Endothelial cell of umbilical vein (primary cell): ENCODE results near the gene SDR9C7. TPM values are rescaled to one million over a fixed set of nuclear protein-coding genes. Genes with fewer than 3 reads are reported as not detected.

Source experiments
- BruUV-seq: library from RNA; stranded (reverse); fragments of 400-500 nt; replicated peaks from 2 replicates; lab custom pipeline; 2021; lab: Mats Ljungman, UMichigan
- CTCF ChIA-PET: fragments of 300-600, 350-600 bp; sonication (Branson Sonifier 250); formaldehyde crosslinking; loops from one replicate; lab custom pipeline; 2021; ENCODE audit warnings: antibody characterized with exemption, inconsistent platforms; lab: Charles Lee
- POLR2A ChIA-PET: fragments of 300-600, 350-600 bp; sonication (Branson Sonifier 250); formaldehyde crosslinking; loops from one replicate; lab custom pipeline; 2021; ENCODE audit warnings: antibody characterized with exemption, inconsistent platforms; lab: Charles Lee
- DNase-seq: peaks from one replicate; pipeline ENCODE4 v3.0.0-alpha.2; 2011; ENCODE audit warnings: low read depth, low spot score
- FAIRE-seq: peaks from 2 replicates; lab custom pipeline; 2011; peaks lifted over from hg19 to GRCh38; lab: Jason Lieb, UNC
- H2AFZ ChIP-seq: 2 replicates; pipeline ENCODE4 v1.6.0; 2012; ENCODE audit warnings: low read depth, low read length, control low read depth, inconsistent platforms
- H3K27ac ChIP-seq: 2 replicates; pipeline ENCODE4 v1.5.1; 2011; ENCODE audit warnings: low read depth, mild to moderate bottlenecking, control low read depth, low read length, moderate library complexity; ENCODE audit not compliant: insufficient read depth
- H3K27me3 ChIP-seq, 2 experiments: 2 replicates each; pipeline versions ENCODE4 v1.6.0 to v1.6.1; 2011; ENCODE audit warnings: low read length in 2 of 2, mixed read lengths in 1 of 2; ENCODE audit not compliant: control insufficient read depth in 2 of 2, insufficient read depth in 2 of 2
- H3K36me3 ChIP-seq, 2 experiments: 2 replicates in 1 of 2; 3 replicates in 1 of 2; pipeline ENCODE4 v1.5.1; 2011; ENCODE audit warnings: low read length in 2 of 2, mild to moderate bottlenecking in 1 of 2, moderate library complexity in 1 of 2; ENCODE audit not compliant: control insufficient read depth in 2 of 2, insufficient read depth in 2 of 2; ENCODE audit errors: extremely low read depth in 1 of 2
- H3K4me1 ChIP-seq: 3 replicates; pipeline ENCODE4 v1.5.1; 2011; ENCODE audit warnings: mild to moderate bottlenecking, low read length; ENCODE audit not compliant: control insufficient read depth, insufficient read depth; ENCODE audit errors: extremely low read depth
- H3K4me2 ChIP-seq: 2 replicates; pipeline ENCODE4 v1.6.1; 2011; ENCODE audit warnings: low read length, control low read depth, mixed read lengths; ENCODE audit not compliant: insufficient read depth
- H3K4me3 ChIP-seq, 3 experiments: fragments of 200-600 bp in 1 of 3; sonication (generic), shearing (Covaris generic) in 1 of 3; replicated peaks in 1 of 3; 2 replicates each; pipeline ENCODE4 v1.5.1; 2011 to 2016; ENCODE audit warnings: control low read depth in 3 of 3, low read length in 3 of 3, mild to moderate bottlenecking in 2 of 3, inconsistent platforms in 1 of 3, low read depth in 1 of 3, moderate library complexity in 1 of 3; ENCODE audit not compliant: insufficient read depth in 1 of 3
- H3K79me2 ChIP-seq: 2 replicates; pipeline ENCODE4 v1.6.0; 2012; ENCODE audit warnings: low read length, inconsistent platforms; ENCODE audit not compliant: control insufficient read depth, insufficient read depth
- H3K9ac ChIP-seq: replicated peaks from 2 replicates; pipeline ENCODE3; 2011; ENCODE audit warnings: low read length, control low read depth; ENCODE audit not compliant: insufficient read depth; ENCODE audit errors: extremely low read depth
- H3K9me1 ChIP-seq: replicated peaks from 3 replicates; pipeline ENCODE4 v1.6.0; 2011; ENCODE audit warnings: mild to moderate bottlenecking, low read length; ENCODE audit not compliant: control insufficient read depth, insufficient read depth; ENCODE audit errors: extremely low read depth
- H3K9me3 ChIP-seq: replicated peaks from 2 replicates; pipeline ENCODE4 v1.5.1; 2012; ENCODE audit warnings: low read length, inconsistent platforms; ENCODE audit not compliant: control insufficient read depth, insufficient read depth
- H4K20me1 ChIP-seq: replicated peaks from 2 replicates; pipeline ENCODE3; 2011; ENCODE audit warnings: mild to moderate bottlenecking, low read length; ENCODE audit not compliant: control insufficient read depth, insufficient read depth; ENCODE audit errors: extremely low read depth
- CTCF ChIP-seq, 2 donors: IDR thresholded peaks; 1 replicate in 1 of 2; 2 replicates in 1 of 2; pipeline ENCODE4 v1.5.1; 2011; ENCODE audit warnings: low read length in 2 of 2, mild to moderate bottlenecking in 2 of 2, moderate library complexity in 2 of 2, control low read depth in 1 of 2, inconsistent platforms in 1 of 2, low read depth in 1 of 2; ENCODE audit not compliant: insufficient read depth in 1 of 2; ENCODE audit errors: extremely low read depth in 1 of 2
- EZH2 ChIP-seq: IDR thresholded peaks from 2 replicates; pipeline ENCODE4 v1.6.1; 2012; ENCODE audit warnings: borderline replicate concordance, low read depth, mild to moderate bottlenecking, moderate library complexity, low read length, inconsistent platforms; ENCODE audit not compliant: severe bottlenecking
- GATA2 ChIP-seq: IDR thresholded peaks from 2 replicates; pipeline ENCODE4 v1.7.0; 2011; ENCODE audit warnings: low read depth, mild to moderate bottlenecking, moderate library complexity, mixed read lengths, low read length; ENCODE audit not compliant: insufficient read length, insufficient read depth
- JUN ChIP-seq: IDR thresholded peaks from 2 replicates; pipeline ENCODE4 v1.6.1; 2011; ENCODE audit warnings: borderline replicate concordance, low read depth; ENCODE audit not compliant: insufficient read length, insufficient read depth
- MAX ChIP-seq: IDR thresholded peaks from 2 replicates; pipeline ENCODE4 v1.6.1; 2011; ENCODE audit not compliant: insufficient read depth, insufficient read length
- MYC ChIP-seq: IDR thresholded peaks from one replicate; pipeline ENCODE4 v1.6.1; 2011; ENCODE audit warnings: mild to moderate bottlenecking, low read depth, low read length
- POLR2AphosphoS5 ChIP-seq: IDR thresholded peaks from 2 replicates; pipeline ENCODE4 v1.6.1; 2012; ENCODE audit warnings: low read depth, mild to moderate bottlenecking, control low read depth, low read length, moderate library complexity; ENCODE audit not compliant: insufficient read depth
- dilution Hi-C: fragments of 300-500 bp; cut with MboI; formaldehyde crosslinking; loops from one replicate; pipeline ENCODE4 v1.15.0; 2019; ENCODE audit warnings: low sequenced_read_pairs; ENCODE audit not compliant: extremely low pct_ligation_motif_present
- intact Hi-C: fragments of 100-400 bp; cut with micrococcal nuclease; formaldehyde crosslinking; loops from one replicate; pipeline ENCODE4 v1.10.0; 2022
- polyA plus RNA-seq, 4 experiments: library from polyadenylated mRNA; depleted of rRNA in 3 of 4; stranded (reverse) in 3 of 4; unstranded in 1 of 4; fragments of >200 nt; gene quantifications; 2 replicates each; pipeline versions ENCODE4 v1.2.1 to v1.2.3, GENCODE V29; 2011 to 2012; ENCODE audit warnings: missing spikeins in 1 of 4
- total RNA-seq: library from RNA; stranded (reverse); gene quantifications from 2 replicates; pipeline ENCODE4 v1.2.3, GENCODE V29; 2021

Gene SDR9C7
- total and polyA plus RNA-seq, 2 donors (not counting 3 experiments of a cell fraction or from before 2014, with no cell fraction given) = not detected

- no peaks in the 10 kb centered on the region for H3K79me2 ChIP-seq
- no peak overlapping the region for H3K9ac ChIP-seq
- intact Hi-C loops (no loop called here), dilution Hi-C loops (no loop called here)
- H3K9me3 ChIP-seq = no peaks in the 10 kb centered on the region
- no peak overlapping the region for H3K4me3 ChIP-seq
- H3K27ac ChIP-seq = no peak overlapping the region
- ChIA-PET CTCF (no interaction called here), POLR2A (no interaction called here)
- no peak overlapping the region for H3K4me2 ChIP-seq
- no peaks in the 10 kb centered on the region for H3K4me1 ChIP-seq
- no peak overlapping the region for H2AFZ ChIP-seq
- FAIRE-seq (no peak), DNase-seq (no peak)
- H3K36me3 ChIP-seq = no peaks in the 10 kb centered on the region
- BruUV-seq = no TSS peak
- H3K27me3 ChIP-seq = peaks cover 0 to 4% of the 10 kb centered on the region in 2 experiments
- no peaks in the 10 kb centered on the region for H3K9me1 ChIP-seq
- no peaks in the 10 kb centered on the region for H4K20me1 ChIP-seq
- TF ChIP-seq CTCF (IDR thresholded peaks at IDR 0.05; ENCODE audit: extremely low read depth in 1 of 2, insufficient read depth in 1 of 2, low read depth in 1 of 2, low read length in 2 of 2) = no peak
- TF ChIP-seq JUN = no peak
- no peak for TF ChIP-seq GATA2
- no peak for TF ChIP-seq MAX
- no peak for TF ChIP-seq MYC
- TF ChIP-seq POLR2AphosphoS5 = no peak
- no peak for TF ChIP-seq EZH2
These were observed 1.5 kb upstream of the SDR9C7 start for GRCh38 chr12:56935752-56936151.
